GM19099 (cell line): ENCODE data around the gene RNF44.

Source experiments
- POLR2A ChIP-seq: IDR thresholded peaks from 3 replicates; pipeline ENCODE4 v1.6.1; 2011; ENCODE audit warnings: low read depth; ENCODE audit not compliant: insufficient read length; ENCODE audit errors: extremely low read depth

The RNF44 gene

GRCh38 chr5:176562189-176562588 lies 25.0 kb upstream of the RNF44 start:
- no peak for TF ChIP-seq POLR2A

- no peak for TF ChIP-seq POLR2A
Measured at GRCh38 chr5:176561259-176561658, 24.1 kb upstream of the RNF44 start.

- TF ChIP-seq POLR2A: no peak
Measured at GRCh38 chr5:176560364-176560763, 23.2 kb upstream of the RNF44 start.

DNA sequence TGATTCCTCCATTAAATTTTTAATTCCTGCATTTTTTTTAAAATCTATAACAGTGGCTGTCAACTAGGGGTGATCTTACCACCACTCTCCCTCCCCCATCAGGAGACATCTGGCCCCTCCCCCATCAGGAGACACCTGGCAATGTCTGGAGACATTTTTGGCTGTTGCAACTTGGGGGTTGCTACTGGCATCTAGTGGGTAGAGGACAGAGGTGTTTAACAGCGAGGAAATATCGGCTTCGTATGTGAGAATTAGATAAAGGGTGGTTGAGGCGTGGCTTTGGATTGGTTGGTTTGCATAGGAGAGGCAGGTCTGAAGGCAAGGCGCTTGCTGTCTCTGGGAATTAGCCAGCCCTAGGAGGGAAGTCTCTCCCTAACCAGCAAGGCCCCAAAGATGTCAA lies 22.5 kb upstream of the RNF44 start:
- no peak for TF ChIP-seq POLR2A

GRCh38 chr5:176557846-176558245 lies 20.6 kb upstream of the RNF44 start:
- TF ChIP-seq POLR2A: no peak

GRCh38 chr5:176553260-176554085 lies 16.3 kb upstream of the RNF44 start:
- TF ChIP-seq POLR2A: no peak

DNA sequence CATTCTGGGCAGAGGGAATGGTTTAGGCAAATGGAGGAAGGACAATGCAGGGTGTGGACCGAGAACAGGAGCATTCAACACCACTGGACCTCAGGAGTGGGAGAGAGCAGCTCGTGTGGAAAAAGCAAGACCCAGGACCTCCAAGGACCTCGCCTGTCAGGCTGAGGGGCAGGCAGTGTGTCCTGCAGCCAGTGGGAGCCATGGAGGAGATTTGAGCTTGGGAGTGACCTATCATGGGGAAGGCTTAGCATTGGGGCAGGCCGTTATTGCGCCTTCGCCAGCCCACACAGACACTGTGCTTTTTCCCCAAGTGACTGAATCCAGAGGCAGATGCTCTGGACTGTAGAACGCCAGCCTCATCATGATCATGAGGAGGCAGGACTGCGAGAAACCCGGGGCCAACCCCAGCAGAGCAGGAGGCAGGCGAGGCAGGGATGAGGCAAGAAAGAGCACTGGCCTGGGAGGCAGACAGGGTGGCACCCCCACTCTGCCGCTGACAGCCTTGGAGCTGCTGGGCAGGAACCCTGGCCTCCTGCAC lies 15.2 kb upstream of the RNF44 start:
- TF ChIP-seq POLR2A: no peak

DNA sequence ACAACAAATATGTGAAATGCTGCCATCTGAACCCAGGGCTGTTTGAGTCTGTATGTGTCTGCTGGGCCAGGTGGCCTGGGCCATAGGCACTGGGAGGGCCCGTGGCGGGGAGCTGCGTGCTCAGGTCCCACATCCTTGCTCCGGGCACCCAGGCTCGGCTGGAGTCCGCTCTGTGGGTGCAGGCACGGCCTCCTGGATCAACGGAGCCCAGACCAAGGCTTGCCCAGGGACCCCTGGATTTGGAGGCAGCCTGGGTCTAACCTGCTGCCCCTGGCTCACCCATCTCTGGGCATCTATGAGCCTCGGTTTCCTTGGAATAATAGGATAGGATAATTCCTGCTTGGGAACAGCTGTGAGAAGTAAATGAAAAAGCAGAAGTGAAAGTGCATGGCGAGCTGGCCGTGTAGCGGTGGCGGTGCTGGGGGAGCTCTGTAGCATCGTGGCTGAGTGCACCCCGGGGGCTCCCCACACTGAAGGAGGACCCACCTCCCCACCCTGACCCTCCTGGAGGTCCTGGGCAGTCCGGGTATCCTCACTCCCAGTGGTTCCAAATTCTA lies 13.2 kb upstream of the RNF44 start:
- TF ChIP-seq POLR2A: no peak

DNA sequence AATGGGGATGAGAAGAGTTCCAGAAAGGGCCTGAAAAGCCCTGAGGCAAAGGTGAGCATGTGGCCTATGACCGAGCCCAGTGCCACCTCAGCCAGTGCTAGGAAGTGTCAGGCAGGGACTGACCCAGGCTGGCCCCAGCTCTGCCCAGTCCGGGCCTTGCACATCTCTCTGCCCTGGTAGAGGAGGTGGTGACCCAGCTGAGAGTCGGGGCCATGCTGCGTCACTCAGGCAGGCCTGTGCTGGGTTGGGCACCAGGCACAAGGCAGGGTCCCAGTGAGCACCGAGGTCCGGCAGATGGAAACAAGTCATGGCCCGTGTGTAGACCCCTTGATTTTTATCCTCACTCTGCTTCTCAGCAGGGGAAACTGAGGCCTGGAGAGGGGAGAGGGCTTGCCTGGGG lies 12.7 kb upstream of the RNF44 start:
- no peak for TF ChIP-seq POLR2A

DNA sequence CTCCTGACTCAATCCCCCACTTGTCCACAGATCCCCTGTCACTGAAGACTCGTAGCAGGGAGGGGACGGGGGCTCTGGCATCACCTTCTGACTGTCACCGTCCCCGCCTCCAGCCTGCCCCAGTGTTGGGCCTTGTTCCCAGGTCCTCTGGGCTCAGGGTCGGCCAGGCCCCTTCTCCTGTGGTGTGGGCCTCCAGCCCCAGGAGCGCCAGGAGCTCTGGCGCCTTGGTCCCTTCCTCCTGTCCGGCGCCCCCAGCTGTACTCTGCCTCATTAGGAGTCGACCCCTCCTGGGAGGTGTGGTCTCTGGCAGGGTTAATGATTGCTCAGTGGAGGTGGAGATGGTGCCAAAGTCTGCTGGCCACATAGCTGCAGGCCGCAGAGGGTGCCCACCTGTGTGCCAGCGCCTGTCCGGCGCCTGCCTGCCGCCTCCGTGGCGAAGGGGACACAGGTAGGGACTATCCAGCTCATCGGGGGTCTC lies 11.8 kb upstream of the RNF44 start, which contains the start of gene CDHR2:
Gene CDHR2, plus strand, starts transcription at position 376 of the 478 bp plus-strand sequence. CDS start 16,011 bp downstream, outside the sequence.
- TF ChIP-seq POLR2A: no peak

- TF ChIP-seq POLR2A: no peak
Measured at GRCh38 chr5:176547802-176548201, 10.6 kb upstream of the RNF44 start.

DNA sequence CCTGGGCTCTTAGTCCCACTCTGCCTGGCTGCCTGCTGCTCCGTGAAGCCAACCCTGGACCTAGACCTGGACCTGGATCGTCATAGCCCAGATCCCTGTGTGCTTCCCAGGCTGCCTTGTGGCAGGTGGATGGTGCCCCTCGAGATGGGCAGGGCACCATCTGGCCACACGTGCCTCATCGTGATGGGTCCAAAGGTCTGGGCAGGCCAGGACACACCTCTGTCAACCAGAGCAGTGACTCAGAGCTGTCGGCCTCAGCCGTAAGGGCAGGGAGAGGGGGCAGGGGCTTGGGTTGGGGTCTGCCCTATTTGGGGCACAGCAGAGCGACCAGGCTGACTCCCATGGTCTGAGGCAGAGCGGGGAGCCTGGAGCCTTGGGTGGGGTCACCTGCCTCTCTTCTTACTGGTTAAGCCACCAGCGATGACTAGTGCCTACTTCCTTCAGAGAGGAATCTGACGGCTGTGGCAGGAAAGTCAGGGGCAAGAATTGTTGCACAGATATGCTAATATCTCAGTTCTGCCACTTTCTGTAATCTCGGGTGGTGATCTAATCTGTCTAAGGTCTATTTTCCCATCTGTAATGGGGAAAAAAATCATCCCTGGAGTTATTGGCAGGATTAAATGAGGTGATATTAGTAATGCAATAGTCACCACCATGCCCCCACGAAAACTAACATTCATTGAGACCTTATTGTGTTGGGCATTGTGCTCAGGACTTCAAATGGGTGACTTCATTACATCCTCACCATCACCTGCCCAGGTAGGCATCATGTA lies 8.7 kb upstream of the RNF44 start:
- no peak for TF ChIP-seq POLR2A

DNA sequence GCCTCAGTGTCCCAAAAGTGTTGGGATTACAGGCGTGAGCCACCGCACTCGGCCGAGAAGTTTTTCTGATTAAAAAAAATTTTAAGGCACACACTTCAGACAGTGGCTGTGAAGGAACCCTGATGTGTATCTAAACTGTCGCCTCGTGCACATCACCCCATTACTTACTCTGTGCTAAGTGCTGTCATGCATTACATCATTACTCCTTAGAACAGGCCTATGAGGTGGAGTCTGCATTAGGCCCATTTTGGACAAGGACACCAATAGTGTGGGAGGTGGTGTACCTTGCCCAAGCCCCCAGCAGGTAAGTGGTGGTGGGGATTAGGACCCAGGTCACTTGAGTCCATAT lies 8.2 kb upstream of the RNF44 start:
- no peak for TF ChIP-seq POLR2A

- TF ChIP-seq POLR2A: peak; percentile 69
Measured at GRCh38 chr5:176543428-176544182, 6.4 kb upstream of the RNF44 start.
